ENCODE measurements around the gene PAX7. TPM values are rescaled to one million over a fixed set of nuclear protein-coding genes. Genes with fewer than 3 reads are reported as not detected.

PAX7 gene
- total and polyA plus RNA-seq, 9 of the 15 experiments (the other 6 are each of a cell fraction or from before 2014, with no cell fraction given), result not detected

GRCh38 chr1:18644013-18644399, 13.4 kb downstream of the PAX7 start (continued):
- TF ChIP-seq CTCFL (IDR thresholded peaks at IDR 0.05; ENCODE audit: borderline replicate concordance, insufficient read depth, low read depth, low read length, poor library complexity, severe bottlenecking) (no peak), CLOCK (CRISPR knock-in tag; IDR thresholded peaks at IDR 0.05; ENCODE audit: borderline replicate concordance) (no peak), PHF8 (IDR thresholded peaks at IDR 0.05; ENCODE audit: borderline replicate concordance, low read length) (no peak), ARHGAP35 (IDR thresholded peaks at IDR 0.05; ENCODE audit: partially characterized antibody) (no peak), CEBPG (CRISPR knock-in tag; IDR thresholded peaks at IDR 0.05) (no peak), CEBPG (tag; conservative IDR thresholded peaks at IDR 0.05 in 1 of 2, IDR thresholded peaks at IDR 0.05 in 1 of 2) (no peak), SAP30 (IDR thresholded peaks at IDR 0.05; ENCODE audit: borderline replicate concordance, insufficient read depth, low read depth, low read length, poor library complexity, severe bottlenecking) (no peak), RBM15 (IDR thresholded peaks at IDR 0.05; ENCODE audit: insufficient read depth, low read length) (no peak), PYGO2 (tag; IDR thresholded peaks at IDR 0.05) (no peak), DPF2 (IDR thresholded peaks at IDR 0.05) (no peak), PCBP1 (IDR thresholded peaks at IDR 0.05; ENCODE audit: low read depth, low read length, poor library complexity, severe bottlenecking) (no peak)
